ENCODE results near the gene B4GALNT3.
"Not testable (repeated sequence)": the region's sequence is repeated elsewhere in the genome, so short reads cannot be mapped to it uniquely, and the experiment has no call there.

Gene B4GALNT3

GRCh38 chr12:459430-460258, at the start of gene B4GALNT3:
B4GALNT3 (plus strand) TSS chr12:459939; CDS start chr12:460377, 438 bp downstream.
- H3K4me3 Mint-ChIP-seq = peak within 1 kb of the TSS; percentile 78 to 79
- DNase-seq (peak; percentile 16 to 25), ATAC-seq (peak; percentile 68)
- H3K27ac Mint-ChIP-seq = no peak within 1 kb of the TSS
- H3K4me1 Mint-ChIP-seq = peaks cover 11% of the 10 kb centered on the region
- peaks cover 79% of the 10 kb centered on the region for H3K27me3 Mint-ChIP-seq
- no peaks in the 10 kb centered on the region for H3K9me3 Mint-ChIP-seq

- Mint-ChIP-seq H3K27ac (peak overlapping the region in 1 of 2 donors; percentile 2), H3K4me1 (no peaks in the 10 kb centered on the region), H3K9me3 (no peaks in the 10 kb centered on the region), H3K27me3 (no peaks in the 10 kb centered on the region), H3K4me3 (no peak overlapping the region)
- ATAC-seq = no peak
- no peak for DNase-seq
Measured at GRCh38 chr12:414859-415258, 44.9 kb upstream of the B4GALNT3 start.

GRCh38 chr12:418432-418831, 41.3 kb upstream of the B4GALNT3 start:
- no peak for DNase-seq
- Mint-ChIP-seq H3K4me1 (no peaks in the 10 kb centered on the region), H3K9me3 (no peaks in the 10 kb centered on the region), H3K27me3 (no peaks in the 10 kb centered on the region), H3K27ac (no peak overlapping the region), H3K4me3 (no peak overlapping the region)
- no peak for ATAC-seq

- no peak overlapping the region for H3K27ac Mint-ChIP-seq
- no peak for DNase-seq
Measured at GRCh38 chr12:422526-422925, 37.2 kb upstream of the B4GALNT3 start.

DNA sequence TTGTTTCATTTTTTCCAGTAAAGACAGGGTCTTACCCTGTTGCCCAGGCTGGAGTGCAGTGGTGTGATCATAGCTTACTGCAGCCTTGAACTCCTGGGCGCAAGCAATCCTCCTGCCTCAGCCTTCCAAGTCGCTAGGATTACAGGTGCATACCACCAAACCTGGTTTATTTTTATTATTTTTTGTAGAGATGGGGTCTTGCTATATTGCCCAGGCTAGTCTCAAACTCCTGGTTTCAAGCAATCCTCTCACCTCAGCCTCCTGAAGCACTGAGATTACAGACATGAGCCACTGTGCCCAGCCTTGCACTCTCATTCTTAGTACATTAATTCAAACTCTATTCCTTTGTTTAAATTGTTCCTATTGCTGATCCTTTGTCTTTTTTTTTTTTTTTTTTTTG, 24.0 kb upstream of the B4GALNT3 start:
- not testable (repeated sequence) for DNase-seq, H3K4me3 Mint-ChIP-seq, H3K4me1 Mint-ChIP-seq, ATAC-seq, H3K9me3 Mint-ChIP-seq, H3K27ac Mint-ChIP-seq, H3K27me3 Mint-ChIP-seq

More at GRCh38 chr12:422526-422925, 37.2 kb upstream of the B4GALNT3 start:
- ATAC-seq = no peak
- Mint-ChIP-seq H3K4me1 (no peaks in the 10 kb centered on the region), H3K27me3 (no peaks in the 10 kb centered on the region), H3K9me3 (no peaks in the 10 kb centered on the region), H3K4me3 (no peak overlapping the region)

DNA sequence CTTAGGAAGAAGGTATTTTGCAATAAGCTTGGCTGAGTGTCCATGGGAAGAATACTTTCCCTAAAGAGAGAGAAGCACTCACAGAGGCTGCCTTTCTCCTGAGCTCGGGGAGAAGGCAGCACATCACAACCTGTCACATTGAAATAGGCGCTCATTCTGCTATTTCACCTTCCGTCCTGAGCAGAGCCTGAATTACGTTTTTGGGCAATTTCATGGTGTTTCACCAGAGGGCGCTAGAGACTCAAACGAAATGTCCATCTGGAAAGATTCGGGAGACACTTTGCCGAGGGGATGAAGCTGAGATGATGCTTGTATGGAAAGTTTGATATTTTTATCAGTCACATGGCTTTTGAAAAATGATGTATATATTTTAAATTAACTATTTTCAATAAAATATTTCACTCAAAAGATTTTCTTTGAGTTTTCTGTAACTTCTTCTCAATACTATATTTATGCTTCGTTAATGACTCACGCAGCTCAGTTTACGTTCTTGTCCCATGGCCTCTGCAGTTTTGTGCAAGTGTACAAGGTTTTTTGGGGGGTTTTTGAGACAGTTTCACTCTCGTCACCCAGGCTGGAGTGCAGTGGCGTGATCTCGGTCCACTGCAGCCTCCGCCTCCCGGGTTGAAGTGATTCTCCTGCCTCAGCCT, 17.4 kb upstream of the B4GALNT3 start:
- Mint-ChIP-seq H3K27me3 (no peaks in the 10 kb centered on the region), H3K9me3 (no peaks in the 10 kb centered on the region), H3K4me3 (no peak overlapping the region), H3K27ac (no peak overlapping the region), H3K4me1 (no peaks in the 10 kb centered on the region)
- ATAC-seq (no peak), DNase-seq (peak in 1 of 2 donors; percentile 29)

DNA sequence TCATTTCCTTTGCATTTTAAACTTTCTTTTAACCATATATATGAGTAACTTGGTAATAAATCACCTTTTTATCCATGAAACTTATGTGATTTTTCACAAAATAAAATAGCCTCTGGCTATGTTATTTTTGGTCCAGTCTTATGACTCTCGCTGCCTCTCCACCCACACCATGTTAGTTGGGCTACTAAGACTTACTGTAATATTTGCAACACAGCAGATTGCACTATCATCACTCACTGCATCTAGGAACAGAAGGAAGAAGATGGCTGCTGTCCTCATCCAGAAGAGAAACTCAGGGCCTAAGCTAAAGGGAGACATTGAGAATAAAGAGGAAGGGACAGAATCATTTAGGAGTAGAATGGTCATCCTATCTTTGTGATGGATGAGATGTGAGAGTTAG, 12.6 kb upstream of the B4GALNT3 start:
- H3K27me3 Mint-ChIP-seq = peaks cover 7% of the 10 kb centered on the region
- no peaks in the 10 kb centered on the region for H3K9me3 Mint-ChIP-seq
- ATAC-seq (no peak), DNase-seq (no peak)
- H3K27ac Mint-ChIP-seq = no peak overlapping the region
- no peak overlapping the region for H3K4me3 Mint-ChIP-seq
- H3K4me1 Mint-ChIP-seq = no peaks in the 10 kb centered on the region

GRCh38 chr12:449203-449602, 10.5 kb upstream of the B4GALNT3 start:
- Mint-ChIP-seq H3K4me1 (no peaks in the 10 kb centered on the region), H3K27ac (no peak overlapping the region), H3K4me3 (no peak overlapping the region), H3K9me3 (no peaks in the 10 kb centered on the region), H3K27me3 (peaks cover 7% of the 10 kb centered on the region)
- ATAC-seq = no peak
- DNase-seq = no peak

DNA sequence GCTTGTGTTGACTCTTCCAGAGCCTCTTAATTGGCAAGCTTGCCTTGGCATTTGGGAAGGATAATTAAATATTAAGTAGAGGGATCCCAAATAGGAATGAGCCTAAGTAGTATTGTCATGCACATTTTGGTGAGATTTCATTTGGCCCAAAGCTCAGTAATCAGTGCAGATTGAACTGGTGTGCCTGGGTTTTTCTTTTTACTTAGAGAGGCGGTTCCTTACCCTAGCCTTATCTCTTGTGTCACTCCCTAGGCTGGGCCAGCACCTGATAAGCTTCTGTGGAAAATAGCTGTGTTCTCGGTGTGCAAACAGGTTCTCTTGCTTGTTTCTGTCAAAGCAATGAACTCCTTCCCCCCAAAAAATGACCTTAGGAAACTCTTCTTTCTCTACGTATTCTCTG, 9.3 kb upstream of the B4GALNT3 start:
- H3K27ac Mint-ChIP-seq = no peak overlapping the region

DNA sequence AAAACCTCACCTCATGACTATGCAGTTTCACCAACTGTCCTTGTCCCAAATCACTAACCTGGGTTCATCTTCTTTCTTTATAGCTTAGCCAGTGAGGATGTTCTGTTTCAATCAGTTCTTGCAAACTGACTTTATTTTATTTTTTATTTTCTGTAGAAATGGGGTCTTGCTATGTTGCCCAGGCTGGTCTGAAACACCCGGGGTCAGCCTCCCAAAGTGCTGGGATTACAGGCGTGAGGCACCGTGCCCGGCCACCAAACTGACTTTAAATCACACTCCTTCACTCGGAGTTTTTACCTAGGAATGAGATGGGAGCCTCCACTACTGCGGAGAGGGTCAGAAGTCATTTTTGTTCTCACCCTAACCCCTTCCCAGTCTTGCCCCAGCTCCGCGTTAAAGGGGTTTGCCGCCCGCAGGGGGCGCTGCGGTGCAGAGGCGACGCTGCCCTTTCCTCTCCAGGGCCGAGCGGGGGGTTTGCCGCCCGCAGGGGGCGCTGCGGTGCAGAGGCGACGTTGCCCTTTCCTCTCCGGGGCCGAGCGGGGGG, 7.0 kb upstream of the B4GALNT3 start:
- DNase-seq (peak; percentile 83 to 87), ATAC-seq (peak; percentile 86)
- peaks cover 26% of the 10 kb centered on the region for H3K27me3 Mint-ChIP-seq
- H3K9me3 Mint-ChIP-seq = no peaks in the 10 kb centered on the region
- H3K4me1 Mint-ChIP-seq = no peaks in the 10 kb centered on the region
- H3K4me3 Mint-ChIP-seq = no peak overlapping the region
- no peak overlapping the region for H3K27ac Mint-ChIP-seq

More for the DNA sequence above, 9.3 kb upstream of the B4GALNT3 start:
- Mint-ChIP-seq H3K27me3 (peaks cover 7% of the 10 kb centered on the region), H3K9me3 (no peaks in the 10 kb centered on the region), H3K4me3 (no peak overlapping the region), H3K4me1 (no peaks in the 10 kb centered on the region)
- ATAC-seq (no peak), DNase-seq (no peak)

- Mint-ChIP-seq H3K4me1 (peaks cover 4% of the 10 kb centered on the region), H3K27ac (no peak overlapping the region), H3K27me3 (peaks cover 45% of the 10 kb centered on the region), H3K4me3 (no peak overlapping the region), H3K9me3 (no peaks in the 10 kb centered on the region)
- ATAC-seq = no peak
- DNase-seq = no peak
Measured at GRCh38 chr12:454833-455232, 4.9 kb upstream of the B4GALNT3 start.

GRCh38 chr12:455821-456220, 3.9 kb upstream of the B4GALNT3 start:
- H3K4me1 Mint-ChIP-seq = peaks cover 6% of the 10 kb centered on the region
- peaks cover 48% of the 10 kb centered on the region for H3K27me3 Mint-ChIP-seq
- no peak overlapping the region for H3K4me3 Mint-ChIP-seq
- ATAC-seq (no peak), DNase-seq (no peak)
- H3K9me3 Mint-ChIP-seq = no peaks in the 10 kb centered on the region
- no peak overlapping the region for H3K27ac Mint-ChIP-seq

- peaks cover 11% of the 10 kb centered on the region for H3K4me1 Mint-ChIP-seq
- no peak for ATAC-seq
- H3K27me3 Mint-ChIP-seq = peaks cover 60% of the 10 kb centered on the region
- no peak overlapping the region for H3K4me3 Mint-ChIP-seq
- no peak overlapping the region for H3K27ac Mint-ChIP-seq
- no peak for DNase-seq
- H3K9me3 Mint-ChIP-seq = no peaks in the 10 kb centered on the region
Measured at GRCh38 chr12:457676-458075, 2.1 kb upstream of the B4GALNT3 start.

DNA sequence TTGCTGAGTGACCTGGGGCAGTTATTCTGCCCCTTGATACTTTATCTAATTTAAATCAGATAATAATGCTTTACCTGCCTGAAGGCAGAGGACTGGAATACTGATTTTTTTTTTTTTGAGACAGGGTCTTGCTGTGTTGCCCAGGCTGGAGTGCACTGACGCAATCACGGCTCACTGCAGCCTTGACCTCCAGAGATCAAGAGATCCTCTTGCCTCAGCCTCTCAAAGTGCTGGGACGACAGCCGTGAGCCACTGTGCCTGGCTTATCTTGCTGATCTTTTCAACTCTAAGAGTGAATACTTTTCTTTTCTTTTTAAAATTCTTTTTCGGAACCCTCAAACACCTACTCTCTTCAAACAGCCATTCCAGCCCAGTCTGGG, 699 bp upstream of the B4GALNT3 start:
- Mint-ChIP-seq H3K9me3 (no peaks in the 10 kb centered on the region), H3K27me3 (peaks cover 73% of the 10 kb centered on the region), H3K27ac (no peak overlapping the region), H3K4me3 (peak overlapping the region; percentile 66 to 73), H3K4me1 (peaks cover 11% of the 10 kb centered on the region)
- DNase-seq (no peak), ATAC-seq (no peak)

- H3K4me1 Mint-ChIP-seq = peaks cover 11% of the 10 kb centered on the region
- no peaks in the 10 kb centered on the region for H3K9me3 Mint-ChIP-seq
- H3K27me3 Mint-ChIP-seq = peaks cover 83% of the 10 kb centered on the region
- peak overlapping the region; percentile 1 to 23 for H3K27ac Mint-ChIP-seq
- peak overlapping the region; percentile 78 to 79 for H3K4me3 Mint-ChIP-seq
- peak; percentile 42 to 47 for DNase-seq
- peak; percentile 90 for ATAC-seq
Measured at GRCh38 chr12:460261-461230, 807 bp downstream of the B4GALNT3 start.
